Subcutaneous abdominal adipose tissue (tissue), 5 donors: ENCODE measurements around the gene CEP126.

ENCODE experiments used
- H3K27ac ChIP-seq: one replicate; pipeline ENCODE4 v1.7.0; 2013; ENCODE audit warnings: low read depth, mild to moderate bottlenecking, inconsistent platforms, low read length, moderate library complexity
- H3K27me3 ChIP-seq, 5 donors: one replicate each; pipeline ENCODE4 v1.7.0; 2013; ENCODE audit warnings: low read length in 5 of 5, inconsistent platforms in 1 of 5; ENCODE audit not compliant: control insufficient read depth in 5 of 5, insufficient read depth in 4 of 5
- H3K36me3 ChIP-seq, 5 donors: one replicate each; pipeline ENCODE4 v1.7.0; 2013; ENCODE audit warnings: low read length in 5 of 5; ENCODE audit not compliant: control insufficient read depth in 5 of 5, insufficient read depth in 5 of 5
- H3K4me1 ChIP-seq, 5 donors: one replicate each; pipeline ENCODE4 v1.7.0; 2013; ENCODE audit warnings: low read length in 5 of 5, mild to moderate bottlenecking in 3 of 5, moderate library complexity in 1 of 5; ENCODE audit not compliant: control insufficient read depth in 5 of 5, insufficient read depth in 5 of 5
- H3K4me3 ChIP-seq, 5 donors: one replicate each; pipeline ENCODE4 v1.7.0; 2013; ENCODE audit warnings: low read length in 5 of 5, low read depth in 1 of 5
- H3K9ac ChIP-seq, 5 donors: one replicate each; pipeline ENCODE4 v1.7.0; 2013; ENCODE audit warnings: low read length in 5 of 5, mild to moderate bottlenecking in 4 of 5, moderate library complexity in 3 of 5
- H3K9me3 ChIP-seq, 5 donors: one replicate each; pipeline ENCODE4 v1.7.0; 2013; ENCODE audit warnings: low read length in 5 of 5; ENCODE audit not compliant: control insufficient read depth in 5 of 5
- donor health status: healthy.
- donor health status: healthy.
- donor health status: healthy.
- donor health status: healthy.
- donor health status: healthy.

Gene CEP126

DNA sequence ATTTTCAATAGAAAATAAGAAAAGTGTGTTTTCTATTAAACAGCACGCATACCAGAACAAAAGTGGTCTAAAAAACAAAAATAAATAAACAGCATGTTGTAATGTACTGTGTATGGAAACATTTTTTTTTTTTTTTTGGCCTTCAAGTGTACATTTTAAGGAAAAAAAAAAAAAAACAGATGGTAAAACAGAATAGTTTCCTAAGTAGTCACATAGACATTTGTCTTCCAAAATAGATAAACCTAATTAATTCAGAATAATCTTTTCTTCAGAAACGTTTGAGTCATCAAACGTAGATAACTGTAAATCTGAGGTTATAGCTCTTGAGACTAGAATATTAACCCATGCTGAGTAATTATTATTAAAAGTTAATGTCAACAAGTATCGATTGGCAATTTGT, 132.0 kb downstream of the CEP126 start:
- Histone ChIP-seq H3K36me3 (no peaks in the 10 kb centered on the region), H3K27ac (peak overlapping the region; percentile 78), H3K9me3 (no peaks in the 10 kb centered on the region), H3K4me3 (peak overlapping the region; percentile 59 to 81 (median 69)), H3K9ac (peak overlapping the region in 4 of 5 donors; percentile 39 to 78 (median 68)), H3K27me3 (peaks cover 0 to 8% (median 0%) of the 10 kb centered on the region in 5 donors), H3K4me1 (peaks cover 0 to 16% (median 12%) of the 10 kb centered on the region in 5 donors)

DNA sequence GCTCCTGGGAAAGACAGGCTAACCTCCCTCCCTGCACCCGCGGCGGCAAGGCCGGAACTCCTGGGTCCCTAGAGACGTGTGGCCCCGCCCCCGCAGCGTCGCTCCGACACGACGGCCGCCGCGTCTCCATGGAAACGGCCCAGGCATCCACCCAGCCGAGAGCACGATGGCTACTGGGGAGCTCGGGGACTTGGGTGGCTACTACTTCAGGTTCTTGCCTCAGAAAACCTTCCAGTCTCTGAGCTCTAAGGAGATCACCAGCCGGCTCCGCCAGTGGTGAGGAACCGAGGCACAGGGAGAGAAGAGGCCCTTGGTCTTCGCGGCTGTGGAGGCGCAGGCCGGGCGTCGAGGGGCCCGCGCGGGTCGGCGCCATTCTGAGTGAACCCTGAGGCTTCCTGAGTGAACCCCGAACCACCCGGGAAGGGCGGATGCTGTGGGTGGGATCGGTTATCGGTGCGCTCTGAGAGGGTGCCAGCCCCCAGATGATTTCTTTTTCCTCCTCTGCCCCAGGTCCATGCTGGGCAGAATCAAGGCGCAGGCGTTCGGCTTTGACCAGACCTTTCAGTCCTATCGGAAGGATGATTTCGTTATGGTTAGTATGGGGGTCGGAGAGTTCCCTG, 132.6 kb downstream of the CEP126 start, which contains the start of gene CFAP300:
CFAP300 (plus strand) TSS at position 133 of the 620 bp plus-strand sequence; CDS start at position 167, 34 bp downstream.
- Histone ChIP-seq H3K27ac (peak within 1 kb of the TSS; percentile 78), H3K27me3 (peaks cover 0 to 8% (median 0%) of the 10 kb centered on the region in 5 donors), H3K9ac (peak within 1 kb of the TSS in 4 of 5 donors; percentile 52 to 78 (median 68)), H3K4me1 (peaks cover 0 to 16% (median 12%) of the 10 kb centered on the region in 5 donors), H3K36me3 (no peaks in the 10 kb centered on the region), H3K9me3 (no peaks in the 10 kb centered on the region), H3K4me3 (peak within 1 kb of the TSS; percentile 59 to 81 (median 77))
